GM21390 (cell line): ENCODE measurements around the gene SLC38A8.

Source experiments
- ATAC-seq: cut with Tn5 transposase; IDR thresholded peaks from one replicate; pipeline ENCODE4 v1.9.1; 2021; ENCODE audit not compliant: unreplicated experiment

The SLC38A8 gene

DNA sequence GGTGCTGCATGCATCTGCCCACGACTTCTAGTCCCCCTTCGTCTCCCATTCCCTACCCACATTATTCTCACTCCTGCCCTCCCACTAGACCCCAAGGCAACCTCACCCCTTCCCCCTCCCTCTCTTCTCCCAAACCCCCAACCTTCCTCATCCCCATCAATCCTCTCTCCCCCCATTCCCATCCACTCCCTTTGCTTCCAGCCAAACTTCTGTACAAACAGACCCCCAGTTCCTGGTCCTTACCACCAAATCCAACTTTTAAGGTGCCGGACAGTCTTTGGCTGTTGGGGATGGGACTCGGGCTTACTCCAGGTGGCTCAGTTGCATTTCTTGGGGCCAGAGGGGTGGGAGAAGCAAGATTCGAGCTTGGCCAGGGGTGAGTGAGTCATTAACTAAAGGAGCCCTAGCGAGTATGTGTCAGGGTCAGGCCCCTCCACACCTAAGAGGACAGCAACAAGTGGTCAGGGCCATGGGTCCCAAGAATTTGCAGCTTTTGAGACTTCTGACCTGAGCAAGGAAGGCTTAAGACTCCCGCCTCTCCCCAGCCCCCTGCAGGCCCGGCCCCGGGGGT, at the start of gene SLC38A8:
Gene SLC38A8 (minus strand): TSS at position 488 of the 571 bp plus-strand sequence. CDS start 638 bp downstream, outside the sequence.
- ATAC-seq: no peak

DNA sequence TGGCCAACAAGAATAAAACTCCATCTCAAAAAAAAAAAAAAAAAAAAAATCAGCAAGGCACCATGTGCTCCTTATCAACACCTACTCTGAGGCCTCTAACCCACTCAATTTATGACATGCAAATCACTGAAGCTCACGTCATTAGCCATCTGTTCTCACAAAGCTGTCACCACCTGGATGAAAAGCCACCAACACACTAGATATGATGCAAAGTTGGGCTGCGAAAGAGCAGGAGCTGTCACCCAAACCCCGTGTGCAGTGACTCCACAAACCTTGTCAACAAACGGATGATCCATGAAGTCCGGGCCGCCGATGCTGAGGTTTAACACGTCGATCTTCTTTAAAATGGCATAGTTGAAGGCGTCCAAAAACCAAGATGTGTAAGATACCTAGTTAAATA, 48.9 kb upstream of the SLC38A8 start:
- no peak for ATAC-seq

DNA sequence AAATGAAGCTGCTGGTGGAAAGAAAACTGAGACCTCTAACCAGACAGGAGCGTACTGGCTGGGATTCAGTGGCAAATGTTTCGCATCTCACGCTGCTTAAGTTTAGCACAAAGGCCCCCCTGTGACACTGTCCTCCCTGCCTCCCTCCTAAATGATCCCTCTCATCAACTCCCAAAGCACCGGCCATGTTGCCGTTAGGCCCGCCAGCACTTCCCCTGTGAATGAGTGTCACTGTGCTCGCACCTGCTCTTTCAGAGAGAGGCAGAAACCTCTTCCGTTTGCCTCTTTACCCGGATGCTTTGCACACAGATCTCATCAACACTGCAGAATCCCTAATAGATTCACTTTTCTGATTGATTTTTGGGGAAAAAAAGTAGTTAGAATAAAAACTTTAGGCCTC, 47.6 kb upstream of the SLC38A8 start:
- no peak for ATAC-seq

DNA sequence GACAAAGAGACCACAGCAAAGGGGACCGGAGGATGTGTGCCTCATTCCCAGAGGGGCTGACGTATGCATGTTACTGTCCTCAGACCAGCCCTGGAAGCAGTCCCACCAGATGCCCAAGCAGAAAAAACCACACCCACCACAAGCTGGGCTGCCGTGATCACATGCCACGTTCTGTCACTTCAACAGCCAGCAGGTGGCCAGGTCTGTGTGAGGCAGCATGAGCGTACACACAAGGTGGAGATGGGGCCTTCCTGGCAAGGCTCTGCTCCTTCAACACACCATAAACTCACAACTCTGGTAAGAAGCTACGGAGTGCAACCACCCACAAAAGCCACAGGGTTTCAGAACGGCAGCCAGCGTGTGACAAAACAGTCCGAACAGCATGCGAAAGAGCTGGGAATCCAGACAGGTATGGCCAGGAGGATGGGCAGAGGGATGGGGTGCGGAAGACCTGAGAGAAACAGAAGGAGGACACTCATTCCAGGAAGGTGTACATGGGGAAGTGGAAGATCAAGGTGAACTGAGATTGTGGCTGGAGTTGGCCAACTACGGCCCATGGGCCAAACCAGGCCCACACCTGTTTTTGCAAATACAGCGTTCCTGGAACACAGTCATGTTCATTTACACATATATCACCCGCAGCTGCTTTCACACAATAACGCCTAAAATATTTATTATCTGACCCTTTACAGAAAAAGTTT, 46.2 kb upstream of the SLC38A8 start:
- ATAC-seq: peak; percentile 80

DNA sequence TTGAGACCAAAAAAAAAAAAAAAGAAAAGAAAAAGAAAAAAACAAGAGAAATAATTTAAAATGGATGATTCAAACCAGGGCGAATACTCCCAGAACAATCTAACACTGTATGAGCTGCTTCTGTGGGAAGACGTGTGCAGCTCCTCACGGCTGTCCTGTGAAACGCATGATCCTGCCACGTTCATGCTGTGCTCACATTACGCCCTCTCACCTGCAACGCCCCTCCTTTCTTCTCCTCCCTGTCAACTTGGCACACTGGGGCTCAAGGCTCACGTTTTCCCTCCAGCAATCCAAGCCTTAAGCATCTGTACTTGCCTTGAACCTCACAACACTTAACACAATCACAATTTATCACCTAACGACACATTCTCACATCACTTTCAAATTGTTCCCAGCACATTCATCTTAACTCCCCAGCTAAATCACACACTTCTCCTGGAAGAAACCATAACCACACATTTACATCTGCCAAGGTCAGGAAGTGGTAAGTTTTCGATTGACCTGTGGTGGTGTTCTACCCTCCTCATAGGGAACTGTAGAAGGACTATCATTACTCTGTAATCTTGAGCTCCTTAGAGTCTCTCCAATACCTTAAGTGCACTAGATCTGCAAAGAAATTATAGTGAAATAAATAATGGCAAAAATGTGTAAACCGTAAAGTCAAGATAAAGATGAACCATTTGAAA, 45.0 kb upstream of the SLC38A8 start:
- no peak for ATAC-seq

DNA sequence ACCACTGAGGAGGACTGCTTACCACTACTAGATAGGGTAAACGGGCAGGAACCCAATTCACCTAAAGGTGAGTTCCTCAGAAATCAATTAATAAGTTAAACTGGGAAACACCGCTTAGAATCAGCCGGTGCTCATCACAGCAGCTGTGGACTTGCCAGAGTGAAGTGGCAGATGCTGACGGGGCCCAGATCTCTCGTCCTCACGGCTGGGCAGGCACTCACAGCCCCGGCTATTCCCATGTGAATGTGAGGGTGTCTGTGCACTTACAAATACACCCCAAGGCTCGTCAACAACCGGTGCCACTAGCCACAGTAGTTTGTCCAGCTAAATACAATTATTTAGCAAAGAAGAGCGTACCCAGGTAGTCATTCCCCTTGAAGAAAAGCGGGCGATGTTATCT, 44.4 kb upstream of the SLC38A8 start:
- ATAC-seq: no peak

DNA sequence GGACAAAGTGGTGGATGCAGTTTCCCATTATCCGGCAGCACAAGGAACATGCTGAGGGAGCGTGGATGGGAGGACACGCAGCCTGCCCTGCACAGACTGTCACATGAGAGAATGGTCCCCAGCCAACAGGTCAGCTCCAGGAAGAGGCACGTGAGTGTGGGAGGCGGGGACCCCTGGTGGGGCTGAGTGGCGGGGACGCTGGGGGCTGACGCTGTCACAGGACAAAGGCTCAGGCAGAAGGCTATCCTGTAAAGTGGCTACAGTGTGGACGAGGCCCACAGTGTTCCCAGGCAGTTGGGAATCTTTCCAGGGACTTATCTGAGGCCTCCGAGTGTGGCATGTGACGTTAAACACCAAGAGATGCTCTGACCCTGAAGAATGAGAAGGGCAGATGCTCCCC, 43.7 kb upstream of the SLC38A8 start:
- no peak for ATAC-seq

DNA sequence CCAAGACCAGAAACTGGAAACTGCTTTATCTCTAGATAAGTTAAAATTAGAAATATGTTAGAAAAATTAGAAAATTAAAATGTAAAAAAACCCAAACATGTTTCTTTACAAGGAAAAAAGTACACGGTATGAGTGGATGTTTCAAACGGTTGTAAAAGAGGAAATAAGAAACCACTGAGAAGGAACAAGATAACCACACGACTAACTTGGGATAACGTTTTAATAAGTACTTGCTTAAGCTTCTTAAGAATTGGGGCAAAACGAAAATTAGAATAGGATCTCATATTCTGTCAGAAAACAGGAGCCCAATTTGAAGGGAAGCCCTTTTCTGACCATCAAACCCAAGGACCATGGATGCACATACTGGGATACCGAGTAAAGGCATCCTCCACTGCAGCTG, 43.2 kb upstream of the SLC38A8 start:
- no peak for ATAC-seq

DNA sequence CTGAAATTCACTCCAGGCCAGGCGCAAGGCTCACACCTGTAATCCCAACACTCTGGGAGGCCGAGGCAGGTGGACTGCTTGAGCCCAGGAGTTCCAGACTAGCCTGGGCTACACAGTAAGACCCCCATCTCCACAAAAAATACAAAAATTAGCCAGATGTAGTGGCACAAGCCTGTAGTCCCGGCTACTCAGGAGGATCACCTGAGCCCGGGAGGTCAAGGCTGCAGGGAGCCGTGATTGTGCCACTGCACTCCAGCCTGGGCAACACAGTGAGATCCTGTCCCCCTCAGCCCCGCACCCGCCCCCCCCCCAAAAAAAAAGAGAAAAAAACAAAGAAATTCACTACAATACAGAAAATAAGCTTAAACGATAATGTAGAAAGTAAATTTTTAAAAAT, 42.7 kb upstream of the SLC38A8 start:
- no peak for ATAC-seq

DNA sequence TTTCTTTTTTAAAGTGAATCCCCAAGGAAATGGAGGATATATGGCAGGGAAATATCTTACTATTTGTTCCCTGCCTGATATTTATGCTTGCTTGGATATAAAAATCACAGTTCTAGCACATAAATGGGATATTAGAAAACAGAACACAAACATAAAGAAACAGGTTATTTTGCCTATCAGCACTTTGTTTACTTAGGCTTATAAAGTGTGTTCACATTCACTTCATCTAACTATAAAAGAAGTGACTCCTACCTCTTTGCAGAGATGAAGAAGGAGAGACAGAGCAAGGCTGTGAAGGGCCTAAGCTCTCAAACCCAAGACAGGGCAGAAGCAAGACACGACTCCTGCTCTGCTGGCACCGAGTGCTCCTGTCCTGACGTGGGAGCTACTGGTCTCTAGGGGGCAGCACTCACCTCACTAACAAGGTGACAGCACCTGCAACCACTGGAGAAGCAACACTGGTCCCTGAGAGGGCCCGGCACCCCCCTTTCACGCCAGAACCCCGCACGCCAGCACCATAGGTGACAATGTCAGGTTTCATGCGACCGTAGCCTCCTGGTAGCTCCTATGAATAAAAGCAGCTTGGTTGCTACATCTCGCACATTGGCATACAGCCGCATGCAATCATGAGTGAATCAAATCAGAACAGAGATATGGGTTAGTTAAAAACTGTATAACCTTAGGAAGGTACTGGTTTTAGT, 42.1 kb upstream of the SLC38A8 start:
- peak; percentile 42 for ATAC-seq

DNA sequence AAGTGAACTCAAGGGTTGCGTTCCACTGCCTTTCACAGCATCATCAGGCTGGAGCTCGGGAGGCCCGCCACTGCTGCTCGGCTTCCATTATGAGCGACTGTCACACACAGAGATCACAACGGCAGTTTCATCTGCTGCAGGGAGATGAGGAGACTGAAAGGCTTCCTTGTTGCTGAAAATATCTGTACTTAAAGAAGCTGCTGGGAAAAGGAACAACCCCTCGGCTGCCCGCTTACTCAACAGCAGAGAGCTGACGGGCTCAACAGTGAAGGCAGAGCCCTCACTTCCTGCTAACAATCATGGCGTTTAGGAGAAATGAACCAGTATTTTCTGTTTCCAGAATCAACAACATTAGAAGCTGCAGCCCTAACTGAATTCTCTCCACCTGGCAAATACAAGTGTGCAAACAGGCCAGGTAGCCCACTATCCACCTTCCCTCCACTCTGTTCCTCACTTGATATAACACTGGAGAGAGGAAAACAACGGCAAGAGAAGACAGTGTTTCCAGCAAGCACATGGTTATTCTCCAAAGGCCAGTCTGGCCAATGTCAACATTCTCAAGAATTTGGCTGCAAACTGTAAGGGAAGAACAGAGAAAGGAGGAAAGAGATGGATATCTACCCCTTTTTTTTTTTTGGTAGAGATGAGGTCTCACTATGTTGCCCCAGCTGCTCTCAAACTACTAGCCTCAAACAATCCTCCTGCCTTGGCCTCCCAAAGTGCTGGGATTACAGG, 40.4 kb upstream of the SLC38A8 start:
- ATAC-seq: no peak

DNA sequence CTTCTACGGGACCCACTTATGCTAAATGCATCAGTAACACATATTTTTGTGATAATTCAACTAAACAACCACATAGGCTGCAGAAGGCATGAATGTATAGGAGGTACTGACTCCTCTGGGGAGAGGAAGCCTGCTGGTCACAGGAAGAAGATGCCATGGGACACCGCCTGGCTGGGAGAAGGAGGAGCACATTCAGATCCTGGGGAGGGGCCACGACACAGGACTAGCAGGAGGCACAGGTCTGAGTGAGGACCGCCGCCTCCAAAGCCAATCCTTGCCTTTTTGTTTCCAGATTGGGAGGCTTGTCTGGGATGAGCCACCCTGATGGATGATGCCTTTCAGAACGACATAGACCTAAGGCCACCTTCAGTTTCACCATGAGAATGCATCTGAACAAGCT, 39.5 kb upstream of the SLC38A8 start:
- ATAC-seq: no peak

DNA sequence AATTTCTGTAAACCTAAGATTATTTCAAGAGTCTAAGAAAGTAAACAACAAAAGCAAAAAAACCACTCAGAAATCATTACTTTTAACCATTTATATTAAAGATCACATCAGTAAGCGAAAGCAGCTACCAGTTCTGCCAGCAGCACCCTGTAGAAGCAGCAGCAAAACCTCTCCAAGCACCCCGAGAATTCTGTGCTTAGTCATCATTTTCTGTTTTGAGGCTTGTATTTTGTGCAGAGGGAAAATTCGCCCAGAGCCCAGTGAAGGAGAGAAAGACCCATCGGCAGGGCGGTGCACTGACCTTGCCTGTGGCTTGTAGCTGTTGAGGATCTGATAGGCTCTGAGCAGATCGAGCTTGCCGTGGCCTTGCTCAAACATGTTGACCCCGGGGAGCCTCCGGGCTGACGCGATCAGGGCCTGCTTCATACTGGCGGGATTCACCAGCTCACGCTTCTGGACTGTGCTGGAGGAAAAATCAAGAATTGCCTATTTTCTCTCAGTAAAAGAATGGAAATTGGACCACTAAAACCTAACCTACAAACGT, 38.9 kb upstream of the SLC38A8 start:
- ATAC-seq: no peak

DNA sequence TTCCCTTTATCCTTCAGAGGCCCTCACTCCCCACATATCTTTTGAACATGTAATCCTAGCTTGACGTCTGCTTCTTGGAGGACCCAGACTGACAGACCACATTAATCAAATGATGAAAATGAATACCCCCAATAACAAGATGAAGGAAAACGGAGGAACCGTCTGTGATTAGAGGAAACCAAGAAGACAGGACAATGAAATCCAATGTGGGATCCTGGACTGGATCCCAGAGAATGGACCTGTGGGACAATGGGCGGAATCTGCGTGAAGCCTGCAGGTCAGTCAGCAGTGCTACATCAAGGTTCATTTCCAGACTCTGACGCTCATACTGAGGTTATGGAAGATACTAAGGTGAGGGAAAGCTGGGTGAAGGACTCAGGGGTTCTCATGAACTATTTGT, 38.2 kb upstream of the SLC38A8 start:
- no peak for ATAC-seq

DNA sequence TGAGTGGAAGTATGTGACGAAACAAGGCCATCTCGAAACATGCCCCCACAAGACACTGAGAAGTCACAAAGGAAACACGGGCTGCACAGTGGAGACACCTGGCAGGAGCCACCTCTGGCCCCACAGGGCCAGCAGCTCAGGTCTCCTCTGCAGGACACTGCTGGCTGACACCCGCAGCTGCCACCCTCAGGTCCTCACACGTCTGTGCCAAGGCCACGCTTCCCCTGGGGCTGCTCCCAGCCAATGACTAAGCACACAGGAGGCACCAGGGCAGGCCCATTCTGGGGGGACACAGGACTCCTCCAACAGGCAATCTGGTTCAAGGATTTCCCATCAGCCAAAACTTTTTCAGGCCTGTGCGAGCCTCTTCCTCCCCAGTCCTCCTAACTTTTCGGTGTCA, 37.8 kb upstream of the SLC38A8 start:
- ATAC-seq: no peak

DNA sequence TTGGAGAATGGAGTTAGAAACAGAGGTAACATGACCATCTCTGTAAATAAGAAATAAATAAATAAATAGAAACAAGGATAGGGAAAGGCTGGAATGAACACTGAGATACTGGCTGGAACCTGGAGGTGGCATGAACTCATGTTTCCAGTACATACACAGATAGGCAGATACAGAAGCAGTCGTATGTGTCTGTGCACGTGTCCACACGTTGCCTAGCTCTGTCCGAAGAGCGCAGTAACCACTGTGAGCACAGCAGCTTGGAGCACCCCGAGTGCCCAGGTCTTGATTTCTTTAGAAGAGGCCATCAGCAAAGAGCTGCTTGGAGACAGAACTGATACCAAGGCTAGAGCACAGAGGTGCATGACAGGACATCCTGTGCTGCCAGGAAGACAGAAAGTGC, 37.1 kb upstream of the SLC38A8 start:
- ATAC-seq: no peak

DNA sequence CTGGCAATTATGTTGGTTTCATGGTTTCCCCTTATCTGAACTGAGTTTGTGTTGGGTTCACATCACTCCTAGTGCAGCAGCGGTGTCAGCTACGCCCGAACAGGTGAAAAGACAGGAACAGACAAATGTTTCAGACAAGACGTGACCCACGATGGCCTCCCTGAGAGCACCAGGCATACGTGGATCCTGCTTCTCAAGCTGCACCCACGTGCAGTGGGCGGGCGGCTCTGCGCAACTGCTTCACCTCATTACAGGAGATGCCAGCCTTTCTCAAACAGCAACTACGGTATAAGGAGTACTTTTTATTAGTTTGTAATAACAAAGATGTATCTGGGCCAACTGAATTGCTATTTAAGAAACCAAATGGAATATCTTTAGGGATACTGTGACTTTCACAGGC, 32.8 kb upstream of the SLC38A8 start:
- ATAC-seq: no peak

DNA sequence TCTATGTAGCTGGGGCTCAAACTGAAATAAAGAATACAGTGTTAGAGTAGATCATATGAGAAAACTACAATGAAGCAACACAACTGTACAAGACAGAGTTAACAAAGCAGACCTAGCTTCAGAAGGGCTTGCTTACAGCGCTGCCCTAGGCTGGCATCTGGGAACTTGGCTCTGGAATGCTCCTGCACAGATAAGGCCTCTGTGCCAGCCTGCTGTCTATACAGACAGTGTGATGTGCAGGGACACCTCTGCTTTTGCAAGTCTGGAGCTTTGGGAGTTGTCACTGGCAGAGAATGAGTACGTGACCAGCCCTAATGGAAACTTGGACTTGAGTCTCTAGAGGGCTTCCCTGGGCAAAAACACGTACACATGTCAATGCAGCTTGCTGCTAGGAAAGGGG, 32.1 kb upstream of the SLC38A8 start:
- ATAC-seq: no peak

DNA sequence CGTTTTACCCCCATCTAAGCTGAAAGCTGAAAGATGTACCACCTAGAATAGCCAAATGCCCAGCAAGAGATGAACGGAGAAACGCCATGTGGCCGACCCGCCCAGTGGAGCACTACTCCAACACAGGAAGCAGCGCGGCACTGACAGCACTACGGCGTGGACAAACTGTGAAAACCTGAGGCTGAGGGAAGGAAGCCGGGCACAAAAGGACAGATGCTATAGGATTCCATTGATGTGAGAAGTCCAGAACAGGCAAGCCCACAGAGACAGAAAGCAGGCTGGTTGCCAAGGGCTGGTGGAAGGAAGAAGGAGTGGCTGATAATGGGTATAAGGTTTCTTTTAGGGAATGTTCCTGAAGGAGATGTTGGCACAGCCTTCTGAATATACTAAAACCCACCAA, 29.4 kb upstream of the SLC38A8 start:
- ATAC-seq: no peak

DNA sequence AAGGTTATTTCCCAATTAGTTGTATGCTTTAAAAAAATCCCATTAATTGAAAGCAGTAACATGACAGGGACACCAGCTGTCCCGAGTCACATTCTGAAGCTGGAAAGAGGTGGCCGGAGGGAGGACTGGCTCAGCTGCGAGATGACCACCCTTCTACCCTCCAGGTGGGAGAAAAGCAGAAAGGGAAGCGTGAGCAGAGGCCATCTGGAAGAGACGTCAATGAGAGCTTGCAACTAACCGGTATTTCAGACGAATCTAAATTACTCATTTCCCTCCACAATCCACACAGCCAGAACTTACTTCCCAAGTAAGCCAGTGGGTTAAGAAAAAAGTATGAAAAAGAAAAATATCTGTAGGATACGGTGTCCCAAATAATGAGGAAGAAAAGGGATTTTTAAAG, 28.5 kb upstream of the SLC38A8 start:
- no peak for ATAC-seq

DNA sequence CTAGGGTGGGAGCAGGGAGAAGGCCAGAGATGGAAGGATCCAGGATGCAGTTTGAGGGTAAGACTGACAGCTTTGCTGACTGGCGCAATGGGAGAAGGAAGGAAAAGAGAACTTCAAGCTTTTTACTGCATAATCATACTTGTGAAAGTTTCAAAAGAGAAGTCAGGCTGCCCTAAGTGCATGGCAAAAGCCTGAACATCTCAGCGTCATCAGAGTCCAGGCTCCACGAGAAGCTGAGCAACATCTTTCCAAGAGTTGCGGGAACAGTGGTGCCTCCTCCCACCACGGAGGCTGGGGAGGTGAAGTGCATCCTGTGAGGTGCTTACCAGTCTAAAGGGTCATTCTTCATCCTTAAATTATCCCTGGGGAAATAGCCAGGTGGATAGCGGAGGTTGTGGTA, 26.9 kb upstream of the SLC38A8 start:
- no peak for ATAC-seq
